Activated T-cell treated with anti-CD3 and anti-CD28 coated beads for 1 hour (primary cell): ENCODE data around the gene SCD5.

Source experiments
- DNase-seq: peaks from one replicate; pipeline ENCODE4 v3.0.0-alpha.2; 2020; ENCODE audit warnings: low read depth

The SCD5 gene

GRCh38 chr4:82765134-82765533 is 33.5 kb downstream of the SCD5 start:
- DNase-seq: no peak

- DNase-seq: no peak
Observed at GRCh38 chr4:82761229-82761628, 37.4 kb downstream of the SCD5 start.

- DNase-seq: no peak
Observed at GRCh38 chr4:82758701-82759685, 39.6 kb downstream of the SCD5 start.

- no peak for DNase-seq
Observed at GRCh38 chr4:82756061-82756460, 42.5 kb downstream of the SCD5 start.

- DNase-seq: no peak
Observed at GRCh38 chr4:82755650-82756049, 42.9 kb downstream of the SCD5 start.

GRCh38 chr4:82754513-82755165 is 44.0 kb downstream of the SCD5 start:
- DNase-seq: no peak

GRCh38 chr4:82753725-82754410 is 44.7 kb downstream of the SCD5 start:
- DNase-seq: no peak

GRCh38 chr4:82753238-82753637 is 45.4 kb downstream of the SCD5 start:
- DNase-seq: no peak

GRCh38 chr4:82748810-82749470 is 49.7 kb downstream of the SCD5 start:
- no peak for DNase-seq

- no peak for DNase-seq
Observed at GRCh38 chr4:82747686-82748575, 50.7 kb downstream of the SCD5 start.

- DNase-seq: no peak
Observed at GRCh38 chr4:82746705-82747574, 51.7 kb downstream of the SCD5 start.

GRCh38 chr4:82745173-82745842 is 53.3 kb downstream of the SCD5 start:
- no peak for DNase-seq

GRCh38 chr4:82744284-82744968 is 54.2 kb downstream of the SCD5 start:
- no peak for DNase-seq

- DNase-seq: no peak
Observed at GRCh38 chr4:82741188-82741587, 57.4 kb downstream of the SCD5 start.

GRCh38 chr4:82739287-82740190 is 59.1 kb downstream of the SCD5 start:
- DNase-seq: peak; percentile 20

- no peak for DNase-seq
Observed at GRCh38 chr4:82737354-82737753, 61.2 kb downstream of the SCD5 start.

- DNase-seq: no peak
Observed at GRCh38 chr4:82733636-82734035, 65.0 kb downstream of the SCD5 start.

- no peak for DNase-seq
Observed at GRCh38 chr4:82728301-82728700, 70.3 kb downstream of the SCD5 start.
